ENCODE measurements around the gene KIF21B.

The KIF21B gene

GRCh38 chr1:201044119-201044518, 20.6 kb upstream of the KIF21B start:
- DNase-seq = no peak

- peak; percentile 69 to 73 for DNase-seq
Observed at GRCh38 chr1:201042779-201043461, 19.4 kb upstream of the KIF21B start.

GRCh38 chr1:201041011-201041410, 17.5 kb upstream of the KIF21B start:
- DNase-seq = no peak

GRCh38 chr1:201039876-201040275, 16.4 kb upstream of the KIF21B start:
- DNase-seq = no peak

- DNase-seq = no peak
Observed at GRCh38 chr1:201039418-201039817, 15.9 kb upstream of the KIF21B start.

- DNase-seq = no peak
Observed at GRCh38 chr1:201038186-201038876, 14.8 kb upstream of the KIF21B start.

GRCh38 chr1:201036188-201036842, 12.8 kb upstream of the KIF21B start:
- DNase-seq = no peak

GRCh38 chr1:201034671-201035070, 11.2 kb upstream of the KIF21B start:
- DNase-seq = no peak

GRCh38 chr1:201032408-201032807, 8.9 kb upstream of the KIF21B start:
- no peak for DNase-seq

- DNase-seq = no peak
Observed at GRCh38 chr1:201028461-201028889, 5.0 kb upstream of the KIF21B start.

- DNase-seq = no peak
Observed at GRCh38 chr1:201026836-201027235, 3.3 kb upstream of the KIF21B start.

GRCh38 chr1:201026234-201026633, 2.7 kb upstream of the KIF21B start:
- no peak for DNase-seq

GRCh38 chr1:201025571-201026002, 2.1 kb upstream of the KIF21B start:
- DNase-seq = no peak

GRCh38 chr1:201024625-201024998, 1.1 kb upstream of the KIF21B start:
- DNase-seq = no peak

- no peak for DNase-seq
Observed at GRCh38 chr1:201023920-201024624, 558 bp upstream of the KIF21B start.

- DNase-seq = peak in 1 of 2 experiments; percentile 25
Observed at GRCh38 chr1:201022820-201023516, 546 bp downstream of the KIF21B start.

GRCh38 chr1:201022493-201022819, 1.1 kb downstream of the KIF21B start:
- no peak for DNase-seq

- no peak for DNase-seq
Observed at GRCh38 chr1:201021630-201022492, 1.7 kb downstream of the KIF21B start.

- peak; percentile 18 to 21 for DNase-seq
Observed at GRCh38 chr1:201020721-201021629, 2.5 kb downstream of the KIF21B start.

- DNase-seq = no peak
Observed at GRCh38 chr1:201020040-201020591, 3.4 kb downstream of the KIF21B start.
